GM12892 (cell line): ENCODE measurements around the gene MME.

ENCODE experiments used
- POLR2A ChIP-seq: IDR thresholded peaks from 2 replicates; pipeline ENCODE4 v1.6.1; 2011; ENCODE audit warnings: low read depth, low read length, control low read depth
- POLR2AphosphoS5 ChIP-seq: IDR thresholded peaks from 2 replicates; pipeline ENCODE4 v1.6.1; 2011; ENCODE audit warnings: low read depth, low read length, control low read depth
- TAF1 ChIP-seq: IDR thresholded peaks from 2 replicates; pipeline ENCODE4 v1.6.1; 2011; ENCODE audit warnings: low read depth, mild to moderate bottlenecking, control low read depth, low read length, borderline replicate concordance

- no peak for TF ChIP-seq POLR2A
- no peak for TF ChIP-seq POLR2AphosphoS5
- TF ChIP-seq TAF1 = no peak
Measured at GRCh38 chr3:155204851-155205250, 124.7 kb downstream of the MME start.
